IMR-90 (cell line): Measurements from ENCODE around the gene ZNF410. TPM values are rescaled to one million over a fixed set of nuclear protein-coding genes. Genes with fewer than 3 reads are reported as not detected.

Source experiments
- ATAC-seq: fragments of 200-7000 bp; cut with Tn5 transposase; 2 replicates; pipeline ENCODE4 v1.9.1; 2020; ENCODE audit warnings: low read depth, mild to moderate bottlenecking, moderate library complexity
- BruUV-seq: library from RNA; stranded (reverse); fragments of 400-500 nt; replicated peaks from 2 replicates; lab custom pipeline; 2021; lab: Mats Ljungman, UMichigan
- CTCF ChIA-PET: fragments of 300-600 bp; formaldehyde crosslinking; extraction: SDS; loops from one replicate; lab custom pipeline; 2021; ENCODE audit warnings: antibody characterized with exemption; lab: Yijun Ruan, JAX
- POLR2A ChIA-PET: fragments of 300-600 bp; sonication (Branson Sonifier 250); formaldehyde crosslinking; loops from one replicate; lab custom pipeline; 2022; ENCODE audit warnings: antibody characterized with exemption; ENCODE audit not compliant: unreplicated experiment; lab: Charles Lee
- DNase-seq: peaks from one replicate; pipeline ENCODE4 v3.0.0; 2013
- H2AFZ ChIP-seq: replicated peaks from 2 replicates; pipeline ENCODE3; 2013; ENCODE audit warnings: low read length, mild to moderate bottlenecking; ENCODE audit not compliant: poor library complexity
- H2AK5ac ChIP-seq: 2 replicates; pipeline ENCODE4 v1.6.1; 2013; ENCODE audit warnings: low read depth, low read length, inconsistent platforms
- H2AK9ac ChIP-seq: replicated peaks from 2 replicates; pipeline ENCODE3; 2013; ENCODE audit warnings: mild to moderate bottlenecking, low read depth, low read length, moderate library complexity; ENCODE audit not compliant: poor library complexity
- H2BK120ac ChIP-seq: 2 replicates; pipeline ENCODE4 v1.6.1; 2013; ENCODE audit warnings: low read depth, low read length, inconsistent platforms
- H2BK15ac ChIP-seq: 3 replicates; pipeline ENCODE4 v1.6.1; 2013; ENCODE audit warnings: low read depth, low read length, inconsistent platforms
- H2BK20ac ChIP-seq: 2 replicates; pipeline ENCODE4 v1.6.1; 2013; ENCODE audit warnings: low read depth, mild to moderate bottlenecking, inconsistent platforms, low read length, moderate library complexity
- H2BK5ac ChIP-seq: 2 replicates; pipeline ENCODE4 v1.6.1; 2013; ENCODE audit warnings: mild to moderate bottlenecking, low read depth, low read length, inconsistent platforms; ENCODE audit not compliant: poor library complexity, severe bottlenecking
- H3K14ac ChIP-seq: replicated peaks from 2 replicates; pipeline ENCODE4 v1.6.1; 2013; ENCODE audit warnings: low read depth, low read length, inconsistent platforms
- H3K18ac ChIP-seq: 2 replicates; pipeline ENCODE4 v1.6.1; 2013; ENCODE audit warnings: low read depth, low read length, control low read depth
- H3K23ac ChIP-seq: 2 replicates; pipeline ENCODE4 v1.6.1; 2013; ENCODE audit warnings: low read depth, low read length, inconsistent platforms
- H3K27ac ChIP-seq: 2 replicates; pipeline ENCODE4 v1.5.1; 2013; ENCODE audit warnings: mild to moderate bottlenecking, control low read depth, low read length; ENCODE audit not compliant: insufficient read depth
- H3K27me3 ChIP-seq: 2 replicates; pipeline ENCODE4 v1.6.1; 2013; ENCODE audit warnings: low read length; ENCODE audit not compliant: control insufficient read depth, insufficient read depth
- H3K36me3 ChIP-seq: 2 replicates; pipeline ENCODE4 v1.6.1; 2013; ENCODE audit warnings: low read length, mixed read lengths; ENCODE audit not compliant: control insufficient read depth, insufficient read depth
- H3K4ac ChIP-seq: 2 replicates; pipeline ENCODE4 v1.6.1; 2013; ENCODE audit warnings: low read depth, low read length, inconsistent platforms
- H3K4me1 ChIP-seq: 2 replicates; pipeline ENCODE4 v1.6.1; 2013; ENCODE audit warnings: low read length, mixed read lengths; ENCODE audit not compliant: control insufficient read depth, insufficient read depth
- H3K4me2 ChIP-seq: 2 replicates; pipeline ENCODE4 v1.6.1; 2013; ENCODE audit warnings: low read depth, mild to moderate bottlenecking, control low read depth, low read length, moderate library complexity
- H3K4me3 ChIP-seq: 2 replicates; pipeline ENCODE4 v1.5.1; 2013; ENCODE audit warnings: low read depth, mild to moderate bottlenecking, control low read depth, low read length, moderate library complexity; ENCODE audit not compliant: insufficient read depth
- H3K56ac ChIP-seq: 2 replicates; pipeline ENCODE4 v1.6.1; 2013; ENCODE audit warnings: low read length, inconsistent platforms; ENCODE audit not compliant: insufficient read depth; ENCODE audit errors: extremely low read depth
- H3K79me1 ChIP-seq, 2 experiments: 2 replicates each; pipeline ENCODE4 v1.6.1; 2013; ENCODE audit warnings: low read length in 2 of 2, inconsistent platforms in 1 of 2, low read depth in 1 of 2
- H3K9ac ChIP-seq: 2 replicates; pipeline ENCODE4 v1.6.1; 2013; ENCODE audit warnings: low read depth, low read length, control low read depth
- H3K9me1 ChIP-seq: 2 replicates; pipeline ENCODE4 v1.6.1; 2013; ENCODE audit warnings: low read length, inconsistent platforms; ENCODE audit not compliant: insufficient read depth
- H3K9me3 ChIP-seq: 2 replicates; pipeline ENCODE4 v1.6.1; 2013; ENCODE audit warnings: low read length; ENCODE audit not compliant: control insufficient read depth, insufficient read depth
- H4K20me1 ChIP-seq: 2 replicates; pipeline ENCODE4 v1.6.1; 2013; ENCODE audit warnings: low read length, inconsistent platforms; ENCODE audit not compliant: insufficient read depth
- H4K5ac ChIP-seq: 2 replicates; pipeline ENCODE4 v1.6.1; 2013; ENCODE audit warnings: mild to moderate bottlenecking, low read depth, low read length, control low read depth
- H4K8ac ChIP-seq, 2 experiments: 2 replicates each; pipeline ENCODE4 v1.6.1; 2013; ENCODE audit warnings: low read depth in 2 of 2, low read length in 2 of 2, control low read depth in 1 of 2, inconsistent platforms in 1 of 2
- H4K91ac ChIP-seq: 2 replicates; pipeline ENCODE4 v1.6.1; 2013; ENCODE audit warnings: low read depth, low read length, inconsistent platforms; ENCODE audit not compliant: insufficient read depth
- BHLHE40 ChIP-seq: fragments of 150-350 bp; IDR thresholded peaks from 2 replicates; pipeline ENCODE4 v1.6.1; 2016; ENCODE audit warnings: mild to moderate bottlenecking, low read depth, low read length
- CEBPB ChIP-seq: IDR thresholded peaks from 2 replicates; pipeline ENCODE4 v1.6.1; 2012; ENCODE audit warnings: low read depth, low read length, improper control_type of control experiment
- CHD1 ChIP-seq: IDR thresholded peaks from 2 replicates; pipeline ENCODE4 v1.6.1; 2012; ENCODE audit warnings: low read depth, low read length, improper control_type of control experiment
- CTCF ChIP-seq: conservative IDR thresholded peaks from 2 replicates; pipeline ENCODE4 v1.5.1; 2012; ENCODE audit warnings: mild to moderate bottlenecking, low read depth, low read length, improper control_type of control experiment
- ELK1 ChIP-seq: fragments of 150-350 bp; IDR thresholded peaks from 2 replicates; pipeline ENCODE4 v1.6.1; 2016; ENCODE audit warnings: low read depth, mild to moderate bottlenecking, low read length, moderate library complexity, borderline replicate concordance
- FOS ChIP-seq: fragments of 150-350 bp; IDR thresholded peaks from 2 replicates; pipeline ENCODE4 v1.6.1; 2016; ENCODE audit warnings: low read depth, low read length
- MAFK ChIP-seq: IDR thresholded peaks from 2 replicates; pipeline ENCODE4 v1.6.1; 2012; ENCODE audit warnings: low read depth, low read length, improper control_type of control experiment
- MAZ ChIP-seq: IDR thresholded peaks from 2 replicates; pipeline ENCODE4 v1.6.1; 2012; ENCODE audit warnings: low read depth, mild to moderate bottlenecking, low read length, improper control_type of control experiment, moderate library complexity, borderline replicate concordance
- MXI1 ChIP-seq: IDR thresholded peaks from 2 replicates; pipeline ENCODE4 v1.6.1; 2012; ENCODE audit warnings: low read depth, mild to moderate bottlenecking, low read length, moderate library complexity, borderline replicate concordance
- NFE2L2 ChIP-seq: fragments of 150-350 bp; IDR thresholded peaks from 2 replicates; pipeline ENCODE4 v1.6.1; 2016; ENCODE audit warnings: low read depth, mild to moderate bottlenecking, low read length
- POLR2A ChIP-seq: IDR thresholded peaks from 2 replicates; pipeline ENCODE4 v1.6.1; 2012; ENCODE audit warnings: mild to moderate bottlenecking, low read depth, low read length
- RAD21 ChIP-seq: IDR thresholded peaks from 2 replicates; pipeline ENCODE4 v1.6.1; 2012; ENCODE audit warnings: low read length, improper control_type of control experiment
- RCOR1 ChIP-seq: IDR thresholded peaks from 2 replicates; pipeline ENCODE4 v1.6.1; 2012; ENCODE audit warnings: mild to moderate bottlenecking, low read length, improper control_type of control experiment; ENCODE audit not compliant: insufficient replicate concordance
- RFX5 ChIP-seq: IDR thresholded peaks from 2 replicates; pipeline ENCODE4 v1.8.0; 2012; ENCODE audit warnings: low read depth, mild to moderate bottlenecking, low read length, moderate library complexity
- SMC3 ChIP-seq: fragments of 150-350 bp; IDR thresholded peaks from 2 replicates; pipeline ENCODE4 v1.6.1; 2016; ENCODE audit warnings: low read depth, mild to moderate bottlenecking, antibody characterized with exemption, low read length, moderate library complexity
- USF2 ChIP-seq: fragments of 150-350 bp; IDR thresholded peaks from 2 replicates; pipeline ENCODE4 v1.6.1; 2017; ENCODE audit warnings: mild to moderate bottlenecking, antibody characterized with exemption, low read length, low read depth
- whole genome bisulfite sequencing, 2 experiments: methylation state at CpG; one replicate each; pipeline versions ENCODE4 v1.1.5 to v1.1.7; 2013; ENCODE audit warnings: missing lambda C conversion rate in 2 of 2; ENCODE audit not compliant: insufficient read length in 1 of 2; ENCODE audit errors: extremely low coverage in 2 of 2; 5-methylcytosine and 5-hydroxymethylcytosine counted together
- dilution Hi-C: fragments of 300-500 bp; cut with HindIII; formaldehyde crosslinking; loops from one replicate; pipeline ENCODE4 v1.14.3; 2018; ENCODE audit warnings: low sequenced_read_pairs; ENCODE audit not compliant: unreplicated experiment
- in situ Hi-C: fragments of 300-500 bp; cut with MboI; formaldehyde crosslinking; loops from 3 replicates; pipeline ENCODE4 v1.14.3; 2019; ENCODE audit warnings: low sequenced_read_pairs, inconsistent platforms, mixed read lengths
- intact Hi-C: fragments of 100-400 bp; cut with micrococcal nuclease; formaldehyde crosslinking; loops from 2 replicates; pipeline ENCODE4 v1.10.0; 2022
- polyA plus RNA-seq, 3 experiments: library from polyadenylated mRNA; depleted of rRNA; stranded (reverse); fragments of >200 nt; gene quantifications; 2 replicates each; pipeline ENCODE4 v1.2.3, GENCODE V29; 2012; ENCODE audit warnings: low replicate concordance in 1 of 3
- total RNA-seq: library from RNA; depleted of rRNA; stranded (reverse); fragments of >200 nt; gene quantifications from 2 replicates; pipeline ENCODE4 v1.2.3, GENCODE V29; 2012

Gene ZNF410
- total and polyA plus RNA-seq, 2 of the 4 experiments (the other 2 are of a cell fraction): 27.9 to 89.1 TPM

GRCh38 chr14:73973497-73973896 is 86.8 kb downstream of the ZNF410 start:
- dilution Hi-C loops: no loop called here
- H3K4me1 ChIP-seq: peaks cover 7% of the 10 kb centered on the region
- H3K9ac ChIP-seq: no peak overlapping the region
- H3K27ac ChIP-seq: no peak overlapping the region
- no peaks in the 10 kb centered on the region for H3K79me1 ChIP-seq
- no peak overlapping the region for H3K23ac ChIP-seq
- no peak overlapping the region for H3K14ac ChIP-seq
- WGBS, 2 experiments: 100% methylated on average over 1 of the region's 2 CpGs; no CpG with 5 or more reads in 1 of the 2 experiments
- peaks cover 3% of the 10 kb centered on the region; the same call in 1 of the 2 replicates for H4K20me1 ChIP-seq
- H3K27me3 ChIP-seq: no peaks in the 10 kb centered on the region
- H2AFZ ChIP-seq: no peak overlapping the region
- ATAC-seq: no peak
- H2BK5ac ChIP-seq: no peak overlapping the region
- no peak overlapping the region for H3K4me3 ChIP-seq
- no peak overlapping the region for H2AK9ac ChIP-seq
- H2BK15ac ChIP-seq: no peak overlapping the region
- H2BK20ac ChIP-seq: no peak overlapping the region
- in situ Hi-C loops: no loop called here
- H4K8ac ChIP-seq: no peak overlapping the region
- no peak for DNase-seq
- no peak overlapping the region for H2BK120ac ChIP-seq
- no peak overlapping the region for H4K5ac ChIP-seq
- H3K56ac ChIP-seq: no peak overlapping the region
- no peak for TF ChIP-seq MAZ
- no peak for TF ChIP-seq BHLHE40
- TF ChIP-seq MAFK: no peak
- no peak for TF ChIP-seq CEBPB
- TF ChIP-seq USF2: no peak
- no peak for TF ChIP-seq ELK1
- TF ChIP-seq RCOR1: no peak
- no peak for TF ChIP-seq NFE2L2
- no peak for TF ChIP-seq FOS
- no peak for TF ChIP-seq MXI1
- TF ChIP-seq RAD21: no peak
- no peak for TF ChIP-seq CTCF
- no peak for TF ChIP-seq CHD1
- no peak for TF ChIP-seq POLR2A
- no peak for TF ChIP-seq RFX5
- no peak for TF ChIP-seq SMC3
- no peak overlapping the region for H3K18ac ChIP-seq
- H3K9me3 ChIP-seq: no peaks in the 10 kb centered on the region
- BruUV-seq: no TSS peak
- no peak overlapping the region for H2AK5ac ChIP-seq
- no peak overlapping the region for H4K91ac ChIP-seq
- no peak overlapping the region for H3K4ac ChIP-seq
- ChIA-PET POLR2A (no interaction called here), CTCF (no interaction called here)
- intact Hi-C loops: no loop called here
- peaks cover 14% of the 10 kb centered on the region for H3K9me1 ChIP-seq
- peaks cover 13% of the 10 kb centered on the region for H3K36me3 ChIP-seq
- H3K4me2 ChIP-seq: no peak overlapping the region
